GM12878 (cell line): ENCODE measurements around the gene ARRB2. TPM values are rescaled to one million over a fixed set of nuclear protein-coding genes. Genes with fewer than 3 reads are reported as not detected.
A peak's percentile ranks its signal among the peaks of the same experiment; 100 is the strongest.

Experiments
- ATAC-seq: fragments of 200-7000 bp; cut with Tn5 transposase; 3 replicates; pipeline ENCODE4 v1.9.1; 2020; ENCODE audit warnings: mild to moderate bottlenecking, moderate library complexity
- BruUV-seq: library from RNA; stranded (reverse); fragments of 400-500 nt; replicated peaks from 2 replicates; lab custom pipeline; 2021; lab: Mats Ljungman, UMichigan
- CTCF ChIA-PET: fragments of 300-600 bp; sonication (Branson Sonifier 250); formaldehyde crosslinking; extraction: SDS; loops from one replicate; lab custom pipeline; 2021; ENCODE audit warnings: inconsistent platforms; lab: Yijun Ruan, JAX
- POLR2A ChIA-PET: fragments of 350-600 bp; formaldehyde crosslinking; extraction: SDS; loops from one replicate; lab custom pipeline; 2021; ENCODE audit warnings: inconsistent platforms; lab: Charles Lee
- RAD21 ChIA-PET: fragments of 300-600 bp; sonication (Branson Sonifier 250); formaldehyde crosslinking; loops from one replicate; lab custom pipeline; 2023; ENCODE audit warnings: antibody characterized with exemption; ENCODE audit not compliant: unreplicated experiment; lab: Charles Lee
- SMC1A ChIA-PET: fragments of 300-600 bp; sonication (Branson Sonifier 250); formaldehyde crosslinking; loops from one replicate; lab custom pipeline; 2023; ENCODE audit not compliant: unreplicated experiment, uncharacterized antibody; lab: Charles Lee
- DNase-seq: peaks from one replicate; pipeline ENCODE4 v3.0.0-alpha.2; 2011; ENCODE audit warnings: low read depth, low spot score
- FAIRE-seq: peaks from 3 replicates; lab custom pipeline; 2011; peaks lifted over from hg19 to GRCh38; lab: Jason Lieb, UNC
- H2AFZ ChIP-seq: 2 replicates; pipeline ENCODE4 v1.6.0; 2011; ENCODE audit warnings: low read depth, low read length, control low read depth; ENCODE audit not compliant: control insufficient read depth
- H3K27ac ChIP-seq: 2 replicates; pipeline ENCODE4 v1.5.1; 2011; ENCODE audit warnings: control low read depth; ENCODE audit not compliant: control insufficient read depth, insufficient read depth
- H3K27me3 ChIP-seq, 2 experiments: replicated peaks in 1 of 2; 2 replicates each; pipeline versions ENCODE4 v1.6.0 to v1.6.1; 2011; ENCODE audit warnings: low read length in 1 of 2; ENCODE audit not compliant: control insufficient read depth in 2 of 2, insufficient read depth in 2 of 2
- H3K36me3 ChIP-seq, 2 experiments: 2 replicates each; pipeline ENCODE4 v1.5.1; 2011; ENCODE audit warnings: low read length in 1 of 2; ENCODE audit not compliant: control insufficient read depth in 2 of 2, insufficient read depth in 2 of 2
- H3K4me1 ChIP-seq: 2 replicates; pipeline ENCODE4 v1.6.1; 2011; ENCODE audit warnings: mild to moderate bottlenecking, low read length, moderate library complexity, mixed read lengths; ENCODE audit not compliant: control insufficient read depth, insufficient read depth
- H3K4me2 ChIP-seq: 2 replicates; pipeline ENCODE4 v1.6.0; 2011; ENCODE audit warnings: control low read depth; ENCODE audit not compliant: control insufficient read depth, insufficient read depth
- H3K4me3 ChIP-seq: fragments of 200-600 bp; sonication (generic); 2 replicates; pipeline ENCODE4 v1.5.1; 2016
- H3K79me2 ChIP-seq: 2 replicates; pipeline ENCODE4 v1.6.0; 2011; ENCODE audit warnings: low read length; ENCODE audit not compliant: control insufficient read depth, insufficient read depth
- H3K9ac ChIP-seq: 2 replicates; pipeline ENCODE4 v1.8.0; 2011; ENCODE audit warnings: low read length, control low read depth, mixed read lengths; ENCODE audit not compliant: control insufficient read depth, insufficient read depth
- H3K9me3 ChIP-seq: replicated peaks from 3 replicates; pipeline ENCODE4 v1.5.1; 2011; ENCODE audit warnings: mild to moderate bottlenecking, low read length; ENCODE audit not compliant: control insufficient read depth, insufficient read depth
- H4K20me1 ChIP-seq: 2 replicates; pipeline ENCODE4 v1.6.0; 2011; ENCODE audit not compliant: control insufficient read depth, insufficient read depth
- BRCA1 ChIP-seq: IDR thresholded peaks from 2 replicates; pipeline ENCODE4 v1.6.1; 2011; ENCODE audit warnings: low read depth, low read length, improper control_type of control experiment
- CEBPB ChIP-seq, 2 experiments: fragments of 150-350 bp in 1 of 2; IDR thresholded peaks; 2 replicates each; pipeline ENCODE4 v1.6.1; 2012 to 2014; ENCODE audit warnings: low read depth in 2 of 2, low read length in 2 of 2, borderline replicate concordance in 1 of 2, inconsistent platforms in 1 of 2
- CREB1 ChIP-seq: IDR thresholded peaks from 2 replicates; pipeline ENCODE4 v1.6.1; 2012; ENCODE audit warnings: low read depth, mild to moderate bottlenecking, inconsistent platforms
- E4F1 ChIP-seq: fragments of 450-650 bp; IDR thresholded peaks from 2 replicates; pipeline ENCODE4 v1.6.1; 2018; ENCODE audit warnings: borderline replicate concordance, mild to moderate bottlenecking; ENCODE audit not compliant: partially characterized antibody
- GATAD2B ChIP-seq: fragments of 450-650 bp; conservative IDR thresholded peaks from 2 replicates; pipeline ENCODE4 v1.6.1; 2017; ENCODE audit warnings: low read depth, mild to moderate bottlenecking, moderate library complexity
- HDGF ChIP-seq: fragments of 450-650 bp; IDR thresholded peaks from 2 replicates; pipeline ENCODE4 v1.6.1; 2016; ENCODE audit warnings: antibody characterized with exemption
- HSF1 ChIP-seq: fragments of 150-350 bp; IDR thresholded peaks from 2 replicates; pipeline ENCODE4 v1.6.1; 2014; ENCODE audit warnings: mild to moderate bottlenecking, low read depth, low read length
- IKZF1 ChIP-seq: fragments of 450-650 bp; conservative IDR thresholded peaks from 2 replicates; pipeline ENCODE4 v1.6.1; 2017; ENCODE audit warnings: antibody characterized with exemption, mild to moderate bottlenecking
- PML ChIP-seq: IDR thresholded peaks from 2 replicates; pipeline ENCODE4 v1.6.1; 2012; ENCODE audit warnings: low read length, inconsistent platforms
- POLR2AphosphoS2 ChIP-seq: IDR thresholded peaks from 2 replicates; pipeline ENCODE4 v1.6.1; 2011; ENCODE audit warnings: low read depth, mild to moderate bottlenecking, low read length, improper control_type of control experiment, moderate library complexity
- POLR2AphosphoS5 ChIP-seq: IDR thresholded peaks from 2 replicates; pipeline ENCODE4 v1.6.1; 2011; ENCODE audit warnings: mild to moderate bottlenecking, low read length, inconsistent platforms
- WRNIP1 ChIP-seq: IDR thresholded peaks from 2 replicates; pipeline ENCODE4 v1.6.1; 2011; ENCODE audit warnings: low read depth, low read length, improper control_type of control experiment, borderline replicate concordance
- YY1 ChIP-seq: IDR thresholded peaks from 2 replicates; pipeline ENCODE4 v1.6.1; 2011; ENCODE audit warnings: low read depth, mild to moderate bottlenecking, low read length
- ZBED1 ChIP-seq: IDR thresholded peaks from 2 replicates; pipeline ENCODE4 v1.6.1; 2016; ENCODE audit warnings: borderline replicate concordance
- ZNF592 ChIP-seq: fragments of 450-650 bp; IDR thresholded peaks from 2 replicates; pipeline ENCODE4 v1.6.1; 2017; ENCODE audit warnings: mild to moderate bottlenecking, moderate library complexity
- ZNF622 ChIP-seq: fragments of 450-650 bp; IDR thresholded peaks from 2 replicates; pipeline ENCODE4 v1.6.1; 2017; ENCODE audit warnings: mild to moderate bottlenecking, inconsistent platforms
- WGBS: methylation state at CpG from one replicate; pipeline ENCODE4 v1.1.6; 2016; ENCODE audit warnings: low lambda C conversion rate; ENCODE audit not compliant: insufficient replicate concordance, insufficient coverage; ENCODE audit errors: missing lambda C conversion rate; 5-methylcytosine and 5-hydroxymethylcytosine counted together
- in situ Hi-C: fragments of 300-500 bp; cut with MboI; formaldehyde crosslinking; loops from 9 replicates; pipeline ENCODE4 v1.14.3; 2018; ENCODE audit warnings: mixed read lengths
- intact Hi-C: fragments of 100-400 bp; cut with micrococcal nuclease; formaldehyde crosslinking; loops from one replicate; pipeline ENCODE4 v1.14.2; 2022; ENCODE audit not compliant: unreplicated experiment
- polyA plus RNA-seq, 11 experiments: library from polyadenylated mRNA; depleted of rRNA in 4 of 11; unstranded in 6 of 11; stranded (reverse) in 5 of 11; fragments of >200 nt; fragmentation: Nextera tagmentation in 4 of 11; fragmentation: Illumina TruSeq in 1 of 11; extraction: Ambion mirVana in 4 of 11; extraction: Trizol in 1 of 11; gene quantifications; 1 replicate in 1 of 11; 2 replicates in 10 of 11; pipeline versions ENCODE4 v1.2.1 to v1.2.3, GENCODE V29; 2011 to 2016; ENCODE audit warnings: inconsistent platforms in 2 of 11, missing spikeins in 2 of 11, low read depth in 1 of 11
- total RNA-seq, 4 experiments: library from RNA; depleted of rRNA in 3 of 4; stranded (reverse); fragments of >200 nt in 3 of 4; fragmentation: Illumina TruSeq in 1 of 4; extraction: Trizol in 1 of 4; gene quantifications; 2 replicates each; pipeline versions ENCODE4 v1.2.1 to v1.2.3, GENCODE V29; 2013 to 2021

The ARRB2 gene
- total and polyA plus RNA-seq, 10 of the 15 experiments (the other 5 are each of a cell fraction or from before 2014, with no cell fraction given): 6.5 to 75.2 (median 43.1) TPM

- Histone ChIP-seq H3K9ac (peak within 1 kb of the TSS; percentile 27; the same call in 1 of the 2 replicates), H3K79me2 (no peaks in the 10 kb centered on the region), H3K4me1 (peaks cover 3% of the 10 kb centered on the region; the same call in 1 of the 2 replicates), H3K4me3 (peak within 1 kb of the TSS; percentile 72), H3K4me2 (peak within 1 kb of the TSS; percentile 95), H3K27ac (no peak within 1 kb of the TSS), H3K27me3 (peaks cover 10 to 15% of the 10 kb centered on the region in 2 experiments), H2AFZ (peak within 1 kb of the TSS; percentile 62), H3K9me3 (no peaks in the 10 kb centered on the region), H3K36me3 (no peaks in the 10 kb centered on the region), H4K20me1 (no peaks in the 10 kb centered on the region)
- CTCF ChIA-PET: interaction anchor here (0.6 to 1.1 kb wide), 3 partner anchors 31 to 320 kb away, joined by 3 read pairs; partner anchors contain the start of gene CHRNE
- DNase-seq (no peak), FAIRE-seq (no peak), ATAC-seq (peak; percentile 92)
- POLR2A ChIA-PET: no interaction called here
- in situ Hi-C loops: no loop called here
- intact Hi-C loops: loop anchor here (10.0 kb wide), 1 partner anchor 45 kb away; the partner anchor contains the start of genes GLTPD2 and VMO1
- BruUV-seq: no TSS peak
- SMC1A ChIA-PET: no interaction called here
- WGBS: 2% methylated on average over 97 of the region's 100 CpGs
- RAD21 ChIA-PET: no interaction called here
- TF ChIP-seq WRNIP1 (no peak), ZNF622 (no peak), HDGF (no peak), E4F1 (no peak), GATAD2B (peak; percentile 36; the same call in 1 of the 2 replicates), POLR2AphosphoS2 (no peak), ZNF592 (no peak), HSF1 (no peak), YY1 (no peak), POLR2AphosphoS5 (no peak), CREB1 (no peak; the same call in 1 of the 2 replicates), CEBPB (IDR thresholded peaks at IDR 0.05; ENCODE audit: borderline replicate concordance in 1 of 2, low read depth in 2 of 2, low read length in 2 of 2) (no peak), IKZF1 (peak; percentile 81), BRCA1 (no peak), PML (no peak), ZBED1 (no peak)
These were observed 28.9 kb downstream of the ARRB2 start, which contains the start of the genes CXCL16 and ZMYND15 for GRCh38 chr17:4739122-4740024. Gene CXCL16, minus strand, starts transcription at chr17:4739928. Its CDS starts 589 bp downstream, at chr17:4739339. Gene ZMYND15, plus strand, starts transcription at chr17:4739833. Its CDS starts 716 bp downstream, at chr17:4740549.
